Measurements from ENCODE around the gene ETV4.

ETV4 gene

GRCh38 chr17:43583332-43583731, 37.2 kb upstream of the ETV4 start:
- TF ChIP-seq REST (IDR thresholded peaks at IDR 0.05; ENCODE audit: low read depth) (peak; percentile 23; the same call in 1 of the 2 replicates), TCF12 (IDR thresholded peaks at IDR 0.05; ENCODE audit: low read depth) (no peak), EGR1 (IDR thresholded peaks at IDR 0.05) (no peak), USF1 (IDR thresholded peaks at IDR 0.05) (no peak), TEAD4 (IDR thresholded peaks at IDR 0.05) (no peak)

GRCh38 chr17:43581613-43582012, 35.5 kb upstream of the ETV4 start:
- TF ChIP-seq EP300 (IDR thresholded peaks at IDR 0.05; ENCODE audit: borderline replicate concordance) (peak; percentile 82), NFIC (IDR thresholded peaks at IDR 0.05) (peak; percentile 92), FOXM1 (IDR thresholded peaks at IDR 0.05; ENCODE audit: borderline replicate concordance, low read depth) (peak; percentile 49; the same call in 1 of the 2 replicates), CEBPB (IDR thresholded peaks at IDR 0.05) (no peak), TCF12 (IDR thresholded peaks at IDR 0.05; ENCODE audit: low read depth) (peak; percentile 79), MAX (IDR thresholded peaks at IDR 0.05) (peak; percentile 43; the same call in 1 of the 2 replicates), RAD21 (IDR thresholded peaks at IDR 0.05; ENCODE audit: low read depth) (peak; percentile 16), REST (IDR thresholded peaks at IDR 0.05; ENCODE audit: low read depth) (no peak)

- TF ChIP-seq USF1 (IDR thresholded peaks at IDR 0.05), result no peak
- no peak for TF ChIP-seq NFIC (IDR thresholded peaks at IDR 0.05)
- no peak for TF ChIP-seq TEAD4 (IDR thresholded peaks at IDR 0.05)
- no peak for TF ChIP-seq REST (IDR thresholded peaks at IDR 0.05; ENCODE audit: low read depth)
- TF ChIP-seq YY1 (IDR thresholded peaks at IDR 0.05; ENCODE audit: low read depth), result no peak
- no peak for TF ChIP-seq EP300 (IDR thresholded peaks at IDR 0.05; ENCODE audit: borderline replicate concordance)
- TF ChIP-seq RAD21 (IDR thresholded peaks at IDR 0.05; ENCODE audit: low read depth), result no peak
- no peak for TF ChIP-seq FOXM1 (IDR thresholded peaks at IDR 0.05; ENCODE audit: borderline replicate concordance, low read depth)
- no peak for TF ChIP-seq MAX (IDR thresholded peaks at IDR 0.05)
- no peak for TF ChIP-seq CEBPB (IDR thresholded peaks at IDR 0.05)
- TF ChIP-seq CREB1 (IDR thresholded peaks at IDR 0.05; ENCODE audit: low read depth), result no peak
- no peak for TF ChIP-seq TCF12 (IDR thresholded peaks at IDR 0.05; ENCODE audit: low read depth)
- no peak for TF ChIP-seq ZBTB7A (IDR thresholded peaks at IDR 0.05; ENCODE audit: low read depth)
Measured at GRCh38 chr17:43581130-43581529, 35.0 kb upstream of the ETV4 start.

- TF ChIP-seq TAF1 (IDR thresholded peaks at IDR 0.05; ENCODE audit: low read depth) (no peak), CREB1 (IDR thresholded peaks at IDR 0.05; ENCODE audit: low read depth) (no peak), REST (IDR thresholded peaks at IDR 0.05; ENCODE audit: low read depth) (no peak), ZBTB7A (IDR thresholded peaks at IDR 0.05; ENCODE audit: low read depth) (no peak), CEBPB (IDR thresholded peaks at IDR 0.05) (no peak), RAD21 (IDR thresholded peaks at IDR 0.05; ENCODE audit: low read depth) (no peak), YY1 (IDR thresholded peaks at IDR 0.05; ENCODE audit: low read depth) (no peak), NFIC (IDR thresholded peaks at IDR 0.05) (no peak), MAX (IDR thresholded peaks at IDR 0.05) (no peak), USF1 (IDR thresholded peaks at IDR 0.05) (no peak), EP300 (IDR thresholded peaks at IDR 0.05; ENCODE audit: borderline replicate concordance) (0 out of 2 replicates have a peak, but pooled peaks have one; percentile 28), EGR1 (IDR thresholded peaks at IDR 0.05) (no peak), TCF12 (IDR thresholded peaks at IDR 0.05; ENCODE audit: low read depth) (no peak), FOXM1 (IDR thresholded peaks at IDR 0.05; ENCODE audit: borderline replicate concordance, low read depth) (no peak), TEAD4 (IDR thresholded peaks at IDR 0.05) (peak; percentile 45; the same call in 1 of the 2 replicates)
Measured at GRCh38 chr17:43579566-43580140, 33.5 kb upstream of the ETV4 start.
